Common myeloid progenitor, CD34-positive (primary cell): ENCODE data around the gene ESYT1.

Experiments
- CTCF ChIA-PET: fragments of 350-600 bp; sonication (Branson Sonifier 250); formaldehyde crosslinking; loops from one replicate; lab custom pipeline; 2021; ENCODE audit warnings: antibody characterized with exemption; lab: Charles Lee
- POLR2A ChIA-PET: fragments of 350-600 bp; sonication (Branson Sonifier 250); formaldehyde crosslinking; loops from one replicate; lab custom pipeline; 2021; ENCODE audit warnings: antibody characterized with exemption; lab: Charles Lee
- DNase-seq, 3 donors: peaks; one replicate each; pipeline versions ENCODE4 v3.0.0 to v3.0.0-alpha.2; 2013
- H3K27ac ChIP-seq, 2 experiments: 1 replicate in 1 of 2; 2 replicates in 1 of 2; pipeline ENCODE4 v1.7.0; 2013; ENCODE audit warnings: inconsistent platforms in 2 of 2, low read length in 2 of 2, mild to moderate bottlenecking in 2 of 2, low read depth in 1 of 2, moderate library complexity in 1 of 2; ENCODE audit not compliant: severe bottlenecking in 2 of 2, insufficient read depth in 1 of 2, poor library complexity in 1 of 2
- H3K27me3 ChIP-seq, 5 experiments: replicated peaks in 2 of 5; 1 replicate in 3 of 5; 2 replicates in 2 of 5; pipeline versions ENCODE4 v1.6.1 to v1.7.0; 2013; ENCODE audit warnings: low read length in 4 of 5, mild to moderate bottlenecking in 2 of 5, moderate library complexity in 2 of 5, inconsistent platforms in 1 of 5; ENCODE audit not compliant: insufficient read depth in 5 of 5, control insufficient read depth in 4 of 5
- H3K36me3 ChIP-seq, 4 experiments: 1 replicate in 2 of 4; 2 replicates in 2 of 4; pipeline versions ENCODE4 v1.6.1 to v1.7.0; 2013; ENCODE audit warnings: low read length in 3 of 4, control low read depth in 1 of 4, mild to moderate bottlenecking in 1 of 4; ENCODE audit not compliant: control insufficient read depth in 4 of 4, insufficient read depth in 4 of 4
- H3K4me1 ChIP-seq, 4 experiments: 1 replicate in 3 of 4; 2 replicates in 1 of 4; pipeline versions ENCODE4 v1.6.1 to v1.7.1; 2013; ENCODE audit warnings: low read length in 3 of 4, mild to moderate bottlenecking in 3 of 4, control low read depth in 1 of 4, inconsistent platforms in 1 of 4, moderate library complexity in 1 of 4; ENCODE audit not compliant: control insufficient read depth in 4 of 4, insufficient read depth in 4 of 4; ENCODE audit errors: control extremely low read depth in 1 of 4
- H3K4me3 ChIP-seq, 7 experiments: 1 replicate in 4 of 7; 2 replicates in 3 of 7; pipeline versions ENCODE4 v1.5.1 to v1.7.0; 2013; ENCODE audit warnings: mild to moderate bottlenecking in 7 of 7, low read length in 6 of 7, moderate library complexity in 6 of 7, inconsistent platforms in 2 of 7, low read depth in 2 of 7, control low read depth in 1 of 7; ENCODE audit not compliant: insufficient read depth in 4 of 7, control insufficient read depth in 1 of 7; ENCODE audit errors: extremely low read depth in 1 of 7
- H3K9me3 ChIP-seq, 5 experiments: 1 replicate in 4 of 5; 2 replicates in 1 of 5; pipeline versions ENCODE4 v1.6.1 to v1.7.1; 2013; ENCODE audit warnings: low read length in 4 of 5, mild to moderate bottlenecking in 2 of 5, inconsistent platforms in 1 of 5, low read depth in 1 of 5, moderate library complexity in 1 of 5; ENCODE audit not compliant: control insufficient read depth in 4 of 5, insufficient read depth in 2 of 5; ENCODE audit errors: control extremely low read depth in 1 of 5
- WGBS: methylation state at CpG from one replicate; pipeline ENCODE4 v1.1.5; 2013; ENCODE audit not compliant: insufficient coverage; 5-methylcytosine and 5-hydroxymethylcytosine counted together

The ESYT1 gene

GRCh38 chr12:56081393-56082347 lies 46.4 kb upstream of the ESYT1 start:
- WGBS, result 86% methylated on average over 4 of the region's 6 CpGs

GRCh38 chr12:56082382-56082781 lies 45.7 kb upstream of the ESYT1 start:
- Histone ChIP-seq H3K27ac (no peak overlapping the region), H3K4me1 (peaks cover 0 to 18% (median 17%) of the 10 kb centered on the region in 4 experiments), H3K27me3 (peaks cover 0 to 42% (median 20%) of the 10 kb centered on the region in 5 experiments), H3K36me3 (no peaks in the 10 kb centered on the region), H3K9me3 (no peaks in the 10 kb centered on the region), H3K4me3 (no peak overlapping the region)
- POLR2A ChIA-PET, result interaction anchor here (0.6 kb wide), 1 partner anchor 1709 kb away, joined by 3 read pairs; no protein-coding TSS in a partner anchor
- CTCF ChIA-PET, result interaction anchor here (0.9 to 2.2 kb wide), 6 partner anchors 12 to 38 kb away, joined by 3 to 10 read pairs (median 3); partner anchors contain the start of gene PA2G4
- WGBS, result 100% methylated on average over 1 of the region's 2 CpGs
- DNase-seq, result no peak

More at GRCh38 chr12:56081393-56082347, 46.4 kb upstream of the ESYT1 start:
- Histone ChIP-seq H3K27me3 (peaks cover 0 to 42% (median 20%) of the 10 kb centered on the region in 5 experiments), H3K4me3 (no peak overlapping the region), H3K27ac (no peak overlapping the region), H3K4me1 (peaks cover 0 to 18% (median 17%) of the 10 kb centered on the region in 4 experiments), H3K9me3 (no peaks in the 10 kb centered on the region), H3K36me3 (no peaks in the 10 kb centered on the region)
- ChIA-PET POLR2A (interaction anchor here (0.6 kb wide), 1 partner anchor 1708 kb away, joined by 3 read pairs; no protein-coding TSS in a partner anchor), CTCF (interaction anchor here (0.9 to 3.1 kb wide), 7 partner anchors 12 to 39 kb away, joined by 3 to 10 read pairs (median 3); partner anchors contain the start of gene PA2G4)
- DNase-seq, result no peak

- CTCF ChIA-PET, result interaction anchor here (0.9 to 2.2 kb wide), 6 partner anchors 11 to 38 kb away, joined by 3 to 10 read pairs (median 3); partner anchors contain the start of gene PA2G4
Observed at GRCh38 chr12:56082967-56083366, 45.1 kb upstream of the ESYT1 start.

GRCh38 chr12:56084958-56085543 lies 43.0 kb upstream of the ESYT1 start:
- peak in 2 of 3 donors; percentile 23 to 40 for DNase-seq

More at GRCh38 chr12:56082967-56083366, 45.1 kb upstream of the ESYT1 start:
- H3K27me3 ChIP-seq, result peaks cover 0 to 42% (median 20%) of the 10 kb centered on the region in 5 experiments
- POLR2A ChIA-PET, result no interaction called here
- H3K36me3 ChIP-seq, result no peaks in the 10 kb centered on the region
- no CpG with 5 or more reads among the region's 3 CpGs for WGBS
- no peak for DNase-seq
- peaks cover 0 to 18% (median 17%) of the 10 kb centered on the region in 4 experiments for H3K4me1 ChIP-seq
- H3K4me3 ChIP-seq, result no peak overlapping the region
- no peaks in the 10 kb centered on the region for H3K9me3 ChIP-seq
- H3K27ac ChIP-seq, result no peak overlapping the region

GRCh38 chr12:56086096-56086495 lies 42.0 kb upstream of the ESYT1 start:
- Histone ChIP-seq H3K9me3 (no peaks in the 10 kb centered on the region), H3K27me3 (peaks cover 0 to 25% (median 14%) of the 10 kb centered on the region in 5 experiments), H3K4me3 (no peak overlapping the region), H3K4me1 (no peaks in the 10 kb centered on the region), H3K27ac (no peak overlapping the region), H3K36me3 (no peaks in the 10 kb centered on the region)
- ChIA-PET POLR2A (no interaction called here), CTCF (interaction anchor here (0.5 to 2.6 kb wide), 4 partner anchors 9 to 90 kb away, joined by 3 to 16 read pairs (median 5); partner anchors contain the start of gene PA2G4)
- no peak for DNase-seq
- WGBS, result no CpG with 5 or more reads among the region's 3 CpGs

More at GRCh38 chr12:56084958-56085543, 43.0 kb upstream of the ESYT1 start:
- no peak overlapping the region for H3K4me3 ChIP-seq
- CTCF ChIA-PET, result interaction anchor here (0.8 to 2.6 kb wide), 6 partner anchors 11 to 35 kb away, joined by 3 to 16 read pairs (median 4); partner anchors contain the start of gene PA2G4
- peaks cover 0 to 35% (median 20%) of the 10 kb centered on the region in 5 experiments for H3K27me3 ChIP-seq
- peaks cover 0 to 7% (median 5%) of the 10 kb centered on the region in 4 experiments for H3K4me1 ChIP-seq
- no peaks in the 10 kb centered on the region for H3K9me3 ChIP-seq
- H3K36me3 ChIP-seq, result no peaks in the 10 kb centered on the region
- WGBS, result 91% methylated on average over 15 of the region's 15 CpGs
- no peak overlapping the region for H3K27ac ChIP-seq
- POLR2A ChIA-PET, result no interaction called here

GRCh38 chr12:56086608-56087007 lies 41.5 kb upstream of the ESYT1 start:
- peaks cover 0 to 20% (median 9%) of the 10 kb centered on the region in 5 experiments for H3K27me3 ChIP-seq
- H3K4me3 ChIP-seq, result no peak overlapping the region
- no peaks in the 10 kb centered on the region for H3K36me3 ChIP-seq
- WGBS, result 88% methylated on average over 4 of the region's 6 CpGs
- POLR2A ChIA-PET, result no interaction called here
- DNase-seq, result no peak
- CTCF ChIA-PET, result interaction anchor here (0.5 to 2.6 kb wide), 2 partner anchors 9 to 90 kb away, joined by 3 to 16 read pairs; no protein-coding TSS in a partner anchor
- no peaks in the 10 kb centered on the region for H3K9me3 ChIP-seq
- H3K27ac ChIP-seq, result no peak overlapping the region
- H3K4me1 ChIP-seq, result no peaks in the 10 kb centered on the region
